K562 (cell line): ENCODE data around the gene GEMIN4. TPM values are rescaled to one million over a fixed set of nuclear protein-coding genes. Genes with fewer than 3 reads are reported as not detected.

ENCODE experiments used
- ARID2 ChIP-seq: fragments of 450-650 bp; IDR thresholded peaks from 2 replicates; pipeline ENCODE4 v1.6.1; 2017; ENCODE audit warnings: antibody characterized with exemption, mild to moderate bottlenecking
- ATF6 ChIP-seq: sonication (generic); formaldehyde crosslinking; IDR thresholded peaks from 2 replicates; pipeline ENCODE4 v1.4.0; 2020; ENCODE audit warnings: mild to moderate bottlenecking, missing genetic modification reagents
- FOXM1 ChIP-seq, 2 experiments: fragments of 450-650 bp in 1 of 2; sonication (generic) in 1 of 2; formaldehyde crosslinking in 1 of 2; IDR thresholded peaks; 2 replicates each; pipeline versions ENCODE4 v1.6.1 to v1.9.0; 2017 to 2022; ENCODE audit warnings: low read depth in 2 of 2, mild to moderate bottlenecking in 2 of 2, missing genetic modification reagents in 1 of 2, moderate library complexity in 1 of 2
- MEF2D ChIP-seq: conservative IDR thresholded peaks from 2 replicates; pipeline ENCODE4 v1.6.1; 2016; ENCODE audit warnings: low read depth, missing genetic modification characterization, missing compliant biosample characterization
- PTTG1 ChIP-seq: fragments of 450-650 bp; IDR thresholded peaks from 2 replicates; pipeline ENCODE4 v1.6.1; 2016; ENCODE audit warnings: low read depth, mild to moderate bottlenecking, missing genetic modification characterization, missing compliant biosample characterization
- RBM25 ChIP-seq: fragments of 200-400 bp; formaldehyde crosslinking; IDR thresholded peaks from 2 replicates; pipeline ENCODE4 v1.6.1; 2018; ENCODE audit warnings: low read length, low read depth, moderate library complexity; ENCODE audit not compliant: severe bottlenecking
- RREB1 ChIP-seq: fragments of 250-450 bp; sonication (Bioruptor Pico); IDR thresholded peaks from 2 replicates; pipeline ENCODE4 v1.4.0; 2020
- SMARCA5 ChIP-seq: fragments of 450-650 bp; IDR thresholded peaks from 2 replicates; pipeline ENCODE4 v1.6.1; 2016
- ZNF584 ChIP-seq: fragments of 200-800 bp; sonication (Bioruptor generic); IDR thresholded peaks from 2 replicates; pipeline ENCODE4 v1.6.1; 2016; ENCODE audit warnings: low read depth, mild to moderate bottlenecking, missing genetic modification characterization, missing compliant biosample characterization
- ZNF589 ChIP-seq: fragments of 200-800 bp; sonication (Bioruptor generic); IDR thresholded peaks from 2 replicates; pipeline ENCODE4 v1.6.1; 2016; ENCODE audit warnings: low read depth, missing genetic modification characterization, missing compliant biosample characterization
- polyA plus RNA-seq, 8 experiments: library from polyadenylated mRNA; depleted of rRNA in 4 of 8; stranded (reverse) in 5 of 8; unstranded in 3 of 8; fragments of >200 nt; fragmentation: Nextera tagmentation in 2 of 8; fragmentation: Illumina TruSeq in 1 of 8; extraction: Ambion mirVana in 2 of 8; extraction: Trizol in 1 of 8; gene quantifications; 2 replicates each; pipeline versions ENCODE4 v1.2.1 to v1.2.3, GENCODE V29; 2011 to 2014; ENCODE audit warnings: inconsistent platforms in 1 of 8, missing spikeins in 1 of 8
- total RNA-seq, 7 experiments: library from RNA; depleted of rRNA in 6 of 7; stranded (reverse); fragments of >200 nt in 6 of 7; fragmentation: Illumina TruSeq in 2 of 7; extraction: Trizol in 2 of 7; gene quantifications; 2 replicates each; pipeline versions ENCODE4 v1.2.1 to v1.2.3, GENCODE V29; 2011 to 2021; ENCODE audit warnings: low replicate concordance in 1 of 7
- TF ChIP-seq, protein P1 (sequence below): sonication (generic); formaldehyde crosslinking; IDR thresholded peaks from 2 replicates; pipeline ENCODE4 v1.8.0; 2022; ENCODE audit warnings: mild to moderate bottlenecking, missing genetic modification reagents
- TF ChIP-seq, protein P2 (sequence below): fragments of 250-450 bp; sonication (Bioruptor Pico); IDR thresholded peaks from 2 replicates; pipeline ENCODE4 v1.4.0; 2020; ENCODE audit warnings: mild to moderate bottlenecking, moderate library complexity

Gene GEMIN4
- total and polyA plus RNA-seq, 9 of the 15 experiments (the other 6 are each of a cell fraction or from before 2014, with no cell fraction given) = 1.8 to 42.5 (median 10.8) TPM

DNA sequence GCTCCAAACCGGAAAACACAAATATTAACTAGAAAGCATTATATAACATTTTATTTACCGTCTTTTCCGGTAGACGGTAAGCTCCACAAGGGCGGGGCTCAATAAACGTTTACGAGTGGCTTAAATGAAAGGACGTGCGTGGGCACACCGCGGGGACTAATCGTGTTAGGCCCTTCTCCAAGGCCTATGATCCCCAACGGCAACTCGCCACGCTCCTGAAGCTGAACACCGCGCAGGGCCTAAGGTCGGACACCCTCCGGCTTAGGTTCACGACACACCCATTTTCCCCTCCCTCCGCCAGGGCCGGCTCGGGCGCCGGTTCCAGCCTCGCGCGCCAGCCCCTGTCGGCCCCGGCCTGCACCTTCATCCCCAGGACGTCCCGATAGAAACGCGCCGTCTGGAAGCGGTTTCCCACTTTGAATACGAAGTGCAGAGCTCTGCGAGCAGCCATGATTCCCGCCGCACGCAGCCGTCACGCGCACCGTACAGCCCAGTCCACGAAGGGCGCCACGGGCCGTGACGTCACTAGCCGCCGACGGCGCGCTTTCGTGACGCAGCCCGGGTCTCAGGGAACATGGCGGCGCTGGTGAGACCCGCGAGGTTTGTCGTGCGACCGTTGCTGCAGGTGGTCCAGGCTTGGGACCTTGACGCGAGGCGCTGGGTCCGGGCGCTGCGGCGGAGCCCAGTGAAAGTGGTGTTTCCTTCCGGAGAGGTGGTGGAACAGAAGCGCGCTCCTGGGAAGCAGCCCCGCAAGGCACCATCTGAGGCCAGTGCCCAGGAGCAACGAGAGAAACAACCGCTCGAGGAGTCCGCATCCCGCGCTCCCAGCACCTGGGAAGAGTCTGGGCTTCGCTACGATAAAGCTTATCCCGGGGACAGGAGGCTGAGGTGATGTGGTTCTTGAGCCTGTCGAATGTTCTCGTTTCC lies 30.0 kb upstream of the GEMIN4 start, which contains the start of the genes GLOD4 and MRM3 (continued):
- no peak for TF ChIP-seq ATF6 (CRISPR knock-in tag)
- TF ChIP-seq RREB1 (CRISPR knock-in tag) = no peak
- TF ChIP-seq FOXM1 (IDR thresholded peaks at IDR 0.05; ENCODE audit: low read depth) = no peak
- no peak for TF ChIP-seq FOXM1 (CRISPR knock-in tag; IDR thresholded peaks at IDR 0.05; ENCODE audit: low read depth)
- no peak for TF ChIP-seq MEF2D (tag)
- peak; percentile 71; the same call in 1 of the 2 replicates for TF ChIP-seq ZNF584 (CRISPR knock-in tag)
- TF ChIP-seq SMARCA5 = no peak
- TF ChIP-seq, protein P1, sequence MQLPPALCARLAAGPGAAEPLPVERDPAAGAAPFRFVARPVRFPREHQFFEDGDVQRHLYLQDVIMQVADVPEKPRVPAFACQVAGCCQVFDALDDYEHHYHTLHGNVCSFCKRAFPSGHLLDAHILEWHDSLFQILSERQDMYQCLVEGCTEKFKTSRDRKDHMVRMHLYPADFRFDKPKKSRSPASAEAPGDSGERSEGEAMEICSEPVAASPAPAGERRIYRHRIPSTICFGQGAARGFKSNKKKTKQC (CRISPR knock-in tag) = no peak; the same call in 1 of the 2 replicates
- TF ChIP-seq RBM25 = no peak
- no peak for TF ChIP-seq ARID2
- no peak for TF ChIP-seq PTTG1
- TF ChIP-seq, protein P2, sequence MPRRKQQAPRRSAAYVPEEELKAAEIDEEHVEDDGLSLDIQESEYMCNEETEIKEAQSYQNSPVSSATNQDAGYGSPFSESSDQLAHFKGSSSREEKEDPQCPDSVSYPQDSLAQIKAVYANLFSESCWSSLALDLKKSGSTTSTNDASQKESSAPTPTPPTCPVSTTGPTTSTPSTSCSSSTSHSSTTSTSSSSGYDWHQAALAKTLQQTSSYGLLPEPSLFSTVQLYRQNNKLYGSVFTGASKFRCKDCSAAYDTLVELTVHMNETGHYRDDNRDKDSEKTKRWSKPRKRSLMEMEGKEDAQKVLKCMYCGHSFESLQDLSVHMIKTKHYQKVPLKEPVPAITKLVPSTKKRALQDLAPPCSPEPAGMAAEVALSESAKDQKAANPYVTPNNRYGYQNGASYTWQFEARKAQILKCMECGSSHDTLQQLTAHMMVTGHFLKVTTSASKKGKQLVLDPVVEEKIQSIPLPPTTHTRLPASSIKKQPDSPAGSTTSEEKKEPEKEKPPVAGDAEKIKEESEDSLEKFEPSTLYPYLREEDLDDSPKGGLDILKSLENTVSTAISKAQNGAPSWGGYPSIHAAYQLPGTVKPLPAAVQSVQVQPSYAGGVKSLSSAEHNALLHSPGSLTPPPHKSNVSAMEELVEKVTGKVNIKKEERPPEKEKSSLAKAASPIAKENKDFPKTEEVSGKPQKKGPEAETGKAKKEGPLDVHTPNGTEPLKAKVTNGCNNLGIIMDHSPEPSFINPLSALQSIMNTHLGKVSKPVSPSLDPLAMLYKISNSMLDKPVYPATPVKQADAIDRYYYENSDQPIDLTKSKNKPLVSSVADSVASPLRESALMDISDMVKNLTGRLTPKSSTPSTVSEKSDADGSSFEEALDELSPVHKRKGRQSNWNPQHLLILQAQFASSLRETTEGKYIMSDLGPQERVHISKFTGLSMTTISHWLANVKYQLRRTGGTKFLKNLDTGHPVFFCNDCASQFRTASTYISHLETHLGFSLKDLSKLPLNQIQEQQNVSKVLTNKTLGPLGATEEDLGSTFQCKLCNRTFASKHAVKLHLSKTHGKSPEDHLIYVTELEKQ = no peak
- no peak for TF ChIP-seq ZNF589 (CRISPR knock-in tag)
